GM21360 (cell line): ENCODE data around the gene TET1.
"Not testable (repeated sequence)": the region's sequence is repeated elsewhere in the genome, so short reads cannot be mapped to it uniquely, and the experiment has no call there.

Source experiments
- ATAC-seq: cut with Tn5 transposase; IDR thresholded peaks from one replicate; pipeline ENCODE4 v1.9.1; 2021; ENCODE audit warnings: mild to moderate bottlenecking, moderate library complexity; ENCODE audit not compliant: unreplicated experiment

TET1 gene

DNA sequence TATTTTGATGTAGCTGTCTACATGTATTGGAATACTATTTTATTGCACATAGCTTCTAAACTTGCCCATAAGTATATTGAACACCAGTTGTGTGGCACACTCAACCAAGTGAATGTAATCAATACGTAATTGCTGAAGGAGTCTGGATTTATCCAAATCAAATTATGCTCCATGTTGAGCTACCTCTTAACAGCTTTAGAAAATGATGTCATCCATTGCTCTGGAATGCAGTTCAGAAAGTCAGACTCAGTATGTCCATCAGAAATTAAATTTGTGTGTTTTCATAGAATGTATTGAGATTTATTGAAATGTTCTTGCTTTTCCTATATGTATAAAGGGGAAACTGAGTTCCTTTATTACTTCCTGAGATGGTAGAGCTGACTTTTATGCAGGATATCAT is 135.9 kb downstream of the TET1 start:
- no peak for ATAC-seq

DNA sequence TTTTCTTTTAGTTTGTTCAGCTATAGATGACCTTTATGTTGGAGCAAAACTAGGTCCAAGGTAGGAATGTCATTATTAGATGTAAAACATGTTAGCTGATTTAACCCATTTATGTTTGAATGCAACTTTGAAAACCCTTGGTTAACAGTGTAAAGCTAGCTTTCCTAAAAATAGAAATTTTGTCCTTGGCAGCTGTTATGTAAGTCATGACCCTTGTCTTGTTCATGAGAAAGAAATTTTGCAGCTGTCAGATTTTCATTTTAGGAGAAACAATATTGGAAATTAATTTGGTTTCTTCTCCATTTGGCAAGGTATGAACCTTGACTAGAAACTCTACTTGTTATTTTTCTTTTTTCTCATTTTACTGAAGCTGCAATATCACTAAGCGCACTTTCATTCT is 137.0 kb downstream of the TET1 start:
- ATAC-seq = no peak

GRCh38 chr10:68700197-68700596 is 140.1 kb downstream of the TET1 start:
- no peak for ATAC-seq

GRCh38 chr10:68705548-68705947 is 145.4 kb downstream of the TET1 start:
- no peak for ATAC-seq

- ATAC-seq = not testable (repeated sequence)
Measured at GRCh38 chr10:68708987-68709386, 148.8 kb downstream of the TET1 start.

DNA sequence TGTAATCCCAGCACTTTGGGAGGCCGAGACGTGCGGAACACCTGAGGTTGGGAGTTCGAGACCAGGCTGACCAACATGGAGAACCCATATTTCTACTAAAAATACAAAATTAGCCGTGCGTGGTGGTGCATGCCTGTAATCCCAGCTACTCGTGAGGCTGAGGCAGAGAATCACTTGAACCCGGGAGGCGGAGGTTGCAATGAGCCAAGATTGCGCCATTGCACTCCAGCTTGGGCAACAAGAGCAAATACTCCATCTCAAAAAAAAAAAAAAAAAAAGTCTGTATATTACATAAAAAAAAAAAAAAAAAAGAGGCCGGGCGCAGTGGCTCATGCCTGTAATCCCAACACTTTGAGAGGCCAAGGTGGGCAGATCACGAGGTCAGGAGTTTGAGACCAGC is 152.9 kb downstream of the TET1 start:
- not testable (repeated sequence) for ATAC-seq

DNA sequence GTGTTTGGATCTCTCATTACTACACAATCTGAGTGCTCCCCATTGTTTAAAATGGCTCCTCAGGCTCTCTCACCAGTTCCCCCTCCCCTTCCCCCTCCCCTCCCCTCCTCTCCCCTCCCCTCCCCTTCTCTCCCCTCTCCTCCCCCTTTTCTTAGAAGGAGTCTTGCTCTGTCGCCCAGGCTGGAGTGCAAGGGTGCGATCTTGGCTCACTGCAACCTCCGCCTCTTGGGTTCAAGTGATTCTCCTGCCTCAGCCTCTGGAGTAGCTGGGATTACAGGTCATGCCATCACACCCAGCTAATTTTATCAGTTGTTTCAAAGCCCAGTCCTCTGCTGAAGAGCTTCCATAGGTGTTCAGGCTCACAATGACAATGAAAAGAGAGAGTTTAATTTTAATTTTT is 157.3 kb downstream of the TET1 start:
- ATAC-seq = no peak

- peak; percentile 98 for ATAC-seq
Measured at GRCh38 chr10:68720793-68721672, 160.9 kb downstream of the TET1 start, which contains the start of gene CCAR1. CCAR1 (plus strand) TSS chr10:68721239; CDS start chr10:68722505, 1,266 bp downstream.

GRCh38 chr10:68721673-68722335 is 161.7 kb downstream of the TET1 start:
- no peak for ATAC-seq

DNA sequence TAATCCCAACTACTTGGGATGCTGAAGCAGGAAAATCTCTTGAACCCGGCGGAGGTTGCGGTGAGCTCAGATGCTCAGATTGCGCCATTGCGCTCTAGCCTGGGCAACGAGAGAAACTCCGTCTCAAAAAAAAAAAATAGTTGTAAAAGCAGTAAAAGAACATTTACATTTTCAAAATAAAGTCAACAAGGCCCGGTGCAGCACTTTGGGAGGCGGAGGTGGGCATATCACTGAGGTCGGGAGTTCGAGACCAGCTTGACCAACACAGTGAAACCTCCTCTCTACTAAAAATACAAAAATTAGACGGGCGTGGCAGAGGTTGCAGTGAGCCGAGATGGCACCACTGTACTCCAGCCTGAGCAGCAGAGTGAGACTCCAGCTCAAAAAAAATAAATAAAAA is 164.9 kb downstream of the TET1 start:
- ATAC-seq = no peak

GRCh38 chr10:68727146-68727545 is 167.0 kb downstream of the TET1 start:
- ATAC-seq = no peak

DNA sequence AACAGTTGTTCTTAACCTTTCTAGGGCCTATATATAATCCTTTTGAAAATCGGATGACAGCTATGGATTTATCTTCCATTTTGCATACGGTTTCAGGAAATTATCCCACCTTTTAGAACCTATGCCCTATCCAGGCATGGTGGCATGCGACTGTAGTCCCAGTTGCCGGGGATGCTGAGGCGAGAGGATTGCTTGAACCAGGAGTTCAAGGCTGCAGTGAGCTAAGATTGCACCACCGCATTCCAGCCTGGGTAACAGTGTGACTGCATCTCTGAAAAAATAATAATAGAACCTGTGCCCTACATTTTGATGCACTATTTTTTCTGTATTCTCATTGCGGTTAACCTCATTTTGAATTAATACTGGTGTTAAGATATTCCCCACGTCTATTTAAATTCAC is 172.5 kb downstream of the TET1 start:
- ATAC-seq = no peak

DNA sequence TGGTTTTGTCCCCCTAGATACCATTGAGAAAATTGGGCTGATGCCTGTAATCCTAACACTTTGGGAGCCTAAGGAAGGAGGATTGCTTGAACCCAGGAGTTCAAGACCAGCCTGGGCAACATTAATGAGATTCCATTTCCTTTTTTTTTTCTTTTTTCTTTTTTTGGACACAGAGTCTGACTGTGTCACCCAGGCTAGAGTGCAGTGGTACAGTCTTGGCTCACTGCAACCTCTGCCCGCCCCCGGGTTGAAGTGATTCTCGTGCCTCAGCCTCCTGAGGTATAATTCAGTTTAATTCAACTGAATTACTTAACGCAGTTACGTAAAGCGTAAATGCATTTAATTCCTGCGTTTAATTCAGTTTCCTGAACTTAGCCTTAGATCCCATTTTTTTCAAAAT is 174.2 kb downstream of the TET1 start:
- no peak for ATAC-seq

DNA sequence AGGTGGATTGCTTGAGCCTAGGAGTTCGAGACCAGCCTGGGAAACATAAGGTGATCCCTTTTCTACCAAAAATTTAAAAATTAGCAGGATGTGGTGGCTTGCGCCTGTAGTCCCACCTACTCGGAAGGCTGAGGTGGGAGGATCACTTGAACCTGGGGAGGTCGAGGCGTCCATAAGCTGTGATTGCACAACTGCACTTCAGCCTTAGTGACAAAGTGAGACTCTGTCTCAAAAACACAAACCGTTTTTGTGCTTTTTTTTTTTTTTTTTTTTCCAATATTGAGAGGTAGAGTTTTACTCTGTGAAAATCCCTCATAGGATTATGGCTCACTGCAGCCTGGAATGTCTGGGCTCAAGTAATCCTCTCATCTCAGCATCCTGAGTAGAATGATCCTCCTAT is 175.0 kb downstream of the TET1 start:
- no peak for ATAC-seq

DNA sequence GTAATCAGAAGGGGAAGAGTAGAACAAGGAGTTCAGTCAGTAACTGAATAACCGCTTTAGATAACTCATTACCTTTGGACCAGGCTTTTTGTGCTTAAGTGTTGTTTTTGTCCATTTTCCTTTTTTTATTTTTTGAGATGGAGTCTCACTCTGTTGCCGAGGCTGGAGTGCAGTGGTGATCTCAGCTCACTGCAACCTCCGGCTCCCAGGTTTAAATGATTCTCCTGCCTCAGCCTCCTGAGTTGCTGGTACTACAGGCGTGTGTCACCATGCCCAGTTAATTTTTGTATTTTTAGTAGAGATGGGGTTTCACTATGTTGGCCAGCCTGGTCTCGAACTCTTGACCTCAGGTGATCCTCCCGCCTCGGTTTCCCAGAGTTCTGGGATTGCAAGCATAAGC is 175.6 kb downstream of the TET1 start:
- not testable (repeated sequence) for ATAC-seq

DNA sequence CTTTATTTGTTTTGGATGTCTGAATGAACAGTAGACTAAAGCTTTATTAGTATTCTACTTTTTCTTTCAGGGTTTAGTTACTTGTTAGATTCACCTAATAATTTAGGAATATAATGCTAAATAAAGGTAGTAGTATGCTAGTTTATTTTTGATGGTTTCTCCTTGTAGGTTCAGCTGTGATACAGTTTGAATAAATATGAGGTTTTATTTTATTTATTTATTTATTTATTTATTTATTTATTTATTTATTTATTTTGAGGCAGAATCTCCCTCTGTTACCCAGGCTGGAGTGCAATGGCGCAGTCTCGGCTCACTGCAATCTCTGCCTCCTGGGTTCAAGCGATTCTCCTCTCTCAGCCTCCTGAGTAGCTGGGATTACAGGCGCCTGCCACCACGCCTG is 180.5 kb downstream of the TET1 start:
- not testable (repeated sequence) for ATAC-seq

DNA sequence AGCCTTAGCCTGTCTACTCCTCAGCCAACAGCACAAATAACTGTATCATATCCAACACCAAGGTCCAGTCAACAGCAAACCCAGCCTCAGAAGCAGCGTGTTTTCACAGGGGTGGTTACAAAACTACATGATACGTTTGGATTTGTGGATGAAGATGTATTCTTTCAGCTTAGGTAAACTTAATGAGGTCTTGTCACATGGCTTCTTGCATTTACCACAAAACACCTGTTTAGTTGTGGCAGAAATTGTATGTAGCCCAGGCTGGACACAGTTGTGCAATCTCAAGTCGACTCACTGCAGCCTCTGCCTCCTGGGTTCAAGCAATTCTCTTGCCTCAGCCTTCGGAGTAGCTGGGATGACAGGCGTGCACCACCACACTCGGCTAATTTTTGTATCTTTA is 182.3 kb downstream of the TET1 start:
- ATAC-seq = no peak
